HG03103 (cell line): Measurements from ENCODE around the gene CUBN.

ENCODE experiments used
- ATAC-seq: cut with Tn5 transposase; IDR thresholded peaks from one replicate; pipeline ENCODE4 v1.9.1; 2021; ENCODE audit warnings: low read depth; ENCODE audit not compliant: unreplicated experiment

The CUBN gene

DNA sequence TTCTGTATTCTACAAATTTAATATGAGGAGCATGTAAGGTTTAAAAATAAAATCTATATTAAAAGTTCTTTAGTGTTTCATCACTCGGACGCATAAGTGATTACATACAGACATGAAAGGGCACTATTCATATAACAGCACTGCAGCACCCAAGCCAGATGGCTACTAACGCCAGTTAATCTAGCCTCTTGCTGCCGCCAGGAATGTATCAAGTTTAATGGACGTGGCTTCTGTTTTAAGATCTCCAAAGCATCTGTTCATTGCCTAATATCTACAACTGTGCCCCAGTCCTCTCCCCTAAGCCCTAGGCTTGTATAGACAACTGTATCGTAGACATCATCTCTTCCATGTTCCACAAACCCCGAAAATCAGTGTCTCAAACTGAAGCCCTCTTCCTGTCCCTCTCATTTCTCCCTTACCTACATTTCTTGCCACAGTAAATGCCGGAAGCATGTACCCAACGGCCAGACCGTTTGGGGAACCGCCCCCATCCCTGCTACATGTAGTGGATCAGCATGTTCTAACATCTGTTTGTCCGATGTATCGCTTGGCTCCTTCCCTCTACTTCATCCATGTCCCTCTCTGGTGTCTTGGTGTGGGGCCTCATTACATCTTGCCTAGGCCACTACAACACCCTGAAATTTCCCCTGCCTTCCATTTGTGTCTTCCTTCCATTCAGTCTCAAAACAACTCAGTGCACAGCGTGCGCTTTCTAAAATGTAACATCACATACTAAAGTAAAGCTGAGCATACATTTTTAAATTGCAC lies 164.9 kb downstream of the CUBN start:
- no peak for ATAC-seq

DNA sequence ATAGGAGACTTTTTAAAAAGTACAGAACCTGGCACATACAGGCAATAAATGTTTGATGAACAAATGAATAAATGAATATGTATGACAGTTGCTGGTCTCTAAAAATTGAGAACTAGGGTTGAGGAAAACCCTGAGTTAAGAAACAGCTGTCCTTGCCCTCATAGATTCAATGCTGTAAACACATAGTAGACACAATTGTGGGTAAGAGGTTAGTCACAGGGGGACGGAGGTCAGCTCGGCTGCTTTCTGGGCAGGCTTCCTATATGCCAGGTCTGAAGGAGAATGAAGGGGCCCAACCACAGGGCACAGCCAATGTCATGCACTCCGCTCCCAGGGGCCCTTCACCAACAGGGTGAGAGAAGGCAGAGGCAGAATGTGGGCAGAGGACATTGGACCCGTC lies 169.1 kb downstream of the CUBN start:
- no peak for ATAC-seq

DNA sequence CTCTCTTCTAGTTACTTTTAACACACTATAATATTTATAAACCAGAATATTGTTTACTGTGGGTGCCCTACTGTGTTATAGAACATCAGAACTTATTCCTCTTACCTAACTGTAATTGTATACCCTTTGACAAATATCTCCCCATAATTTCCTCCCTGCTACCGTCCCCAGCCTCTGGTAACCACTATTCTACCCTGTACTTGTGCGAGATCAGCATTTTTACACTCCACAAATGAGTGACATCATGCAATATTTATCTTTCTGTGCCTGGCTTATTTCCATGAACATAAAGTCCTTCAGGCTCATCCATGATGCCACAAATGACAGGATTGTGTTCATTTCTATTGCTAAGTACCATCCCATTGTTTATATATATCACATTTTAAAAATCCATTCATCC lies 172.6 kb downstream of the CUBN start:
- ATAC-seq = no peak

DNA sequence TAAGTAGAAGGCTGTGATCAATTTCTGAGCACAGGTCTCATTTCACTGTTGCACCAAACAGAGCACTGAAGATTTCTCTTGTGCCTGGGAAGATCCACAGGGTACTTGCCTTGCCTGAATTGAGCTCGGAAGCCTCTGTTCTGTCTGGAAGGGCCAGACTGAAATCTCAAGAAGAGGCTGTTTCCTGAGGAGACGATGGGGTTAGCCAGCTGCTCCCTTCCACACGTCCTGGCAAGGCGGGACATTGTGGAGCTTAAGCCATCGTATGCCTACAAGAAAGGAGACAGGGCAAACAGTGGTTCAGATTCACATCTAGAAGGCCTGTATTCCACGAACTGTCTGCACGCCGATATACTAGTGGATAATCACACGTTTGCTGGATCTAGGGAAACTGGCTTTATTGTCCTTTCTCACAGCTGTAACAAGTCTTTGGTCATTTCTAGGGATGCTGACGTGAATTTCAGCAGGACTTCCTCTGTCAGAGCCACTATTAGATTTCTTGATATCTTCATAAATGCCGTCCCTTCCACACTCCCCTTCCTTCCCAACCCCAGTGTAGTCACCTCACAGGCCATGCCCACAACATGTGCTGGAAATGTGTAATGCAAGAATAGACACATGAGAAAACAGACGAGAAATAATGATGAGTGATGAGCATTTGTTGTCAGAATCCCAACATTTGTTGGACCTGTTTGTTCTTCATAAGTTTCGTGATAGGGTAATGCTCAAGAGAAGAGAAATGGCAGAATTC lies 175.2 kb downstream of the CUBN start:
- no peak for ATAC-seq

DNA sequence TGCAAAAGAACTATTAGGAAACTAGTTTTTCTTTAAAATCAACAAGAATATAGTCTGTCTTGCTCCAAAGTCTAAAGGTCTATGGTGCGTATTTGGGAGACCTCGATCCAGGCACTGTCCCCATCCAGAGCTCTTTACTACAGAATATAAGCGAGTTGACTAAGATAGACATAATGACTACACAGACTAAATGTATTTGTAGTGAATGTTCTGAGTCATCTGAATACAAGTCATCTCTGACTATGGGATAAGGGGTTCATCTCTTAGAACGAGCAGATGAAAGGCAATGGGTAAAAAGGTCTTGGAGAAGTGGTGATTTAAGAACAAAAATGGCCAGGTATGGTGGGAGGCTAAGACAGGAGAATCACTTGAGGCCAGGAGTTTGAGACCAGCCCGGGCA lies 176.3 kb downstream of the CUBN start:
- ATAC-seq = no peak

DNA sequence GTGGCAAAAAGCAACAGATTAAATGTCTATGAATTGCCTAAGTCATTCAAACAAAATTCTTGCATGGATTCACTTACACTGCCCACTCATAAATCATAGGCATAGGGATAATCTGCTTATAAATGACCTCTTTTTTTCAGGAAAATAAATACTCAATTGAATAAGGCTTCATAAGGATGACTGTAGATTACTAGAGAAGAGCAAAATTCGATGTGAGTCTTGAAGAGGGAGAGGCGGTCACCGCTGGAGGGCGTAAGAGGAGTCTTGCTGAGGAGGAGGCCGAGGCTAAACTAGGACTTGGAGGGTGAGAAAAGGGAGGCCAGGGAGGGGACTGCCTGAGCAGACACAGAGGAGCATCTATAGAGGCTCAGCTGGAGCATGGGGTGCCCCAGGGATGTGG lies 177.0 kb downstream of the CUBN start:
- no peak for ATAC-seq

DNA sequence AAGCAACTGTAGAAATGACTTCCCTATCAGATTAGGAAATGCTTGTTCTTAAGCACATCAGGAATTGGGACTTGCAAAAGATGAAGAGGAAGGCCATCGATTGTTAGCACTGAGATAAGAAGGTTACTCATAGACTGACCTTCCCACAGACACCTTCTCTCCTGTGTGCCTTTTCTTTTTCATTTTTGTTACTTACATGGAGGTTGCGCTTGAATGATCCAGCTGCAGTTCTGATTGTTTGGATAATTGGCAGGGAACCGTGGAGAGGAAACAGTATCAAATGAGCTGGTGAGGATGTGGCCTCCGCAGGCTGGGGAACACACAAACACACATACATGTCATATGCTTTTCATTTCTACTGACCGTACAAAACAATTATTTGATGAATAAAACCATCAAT lies 177.5 kb downstream of the CUBN start:
- ATAC-seq = no peak

DNA sequence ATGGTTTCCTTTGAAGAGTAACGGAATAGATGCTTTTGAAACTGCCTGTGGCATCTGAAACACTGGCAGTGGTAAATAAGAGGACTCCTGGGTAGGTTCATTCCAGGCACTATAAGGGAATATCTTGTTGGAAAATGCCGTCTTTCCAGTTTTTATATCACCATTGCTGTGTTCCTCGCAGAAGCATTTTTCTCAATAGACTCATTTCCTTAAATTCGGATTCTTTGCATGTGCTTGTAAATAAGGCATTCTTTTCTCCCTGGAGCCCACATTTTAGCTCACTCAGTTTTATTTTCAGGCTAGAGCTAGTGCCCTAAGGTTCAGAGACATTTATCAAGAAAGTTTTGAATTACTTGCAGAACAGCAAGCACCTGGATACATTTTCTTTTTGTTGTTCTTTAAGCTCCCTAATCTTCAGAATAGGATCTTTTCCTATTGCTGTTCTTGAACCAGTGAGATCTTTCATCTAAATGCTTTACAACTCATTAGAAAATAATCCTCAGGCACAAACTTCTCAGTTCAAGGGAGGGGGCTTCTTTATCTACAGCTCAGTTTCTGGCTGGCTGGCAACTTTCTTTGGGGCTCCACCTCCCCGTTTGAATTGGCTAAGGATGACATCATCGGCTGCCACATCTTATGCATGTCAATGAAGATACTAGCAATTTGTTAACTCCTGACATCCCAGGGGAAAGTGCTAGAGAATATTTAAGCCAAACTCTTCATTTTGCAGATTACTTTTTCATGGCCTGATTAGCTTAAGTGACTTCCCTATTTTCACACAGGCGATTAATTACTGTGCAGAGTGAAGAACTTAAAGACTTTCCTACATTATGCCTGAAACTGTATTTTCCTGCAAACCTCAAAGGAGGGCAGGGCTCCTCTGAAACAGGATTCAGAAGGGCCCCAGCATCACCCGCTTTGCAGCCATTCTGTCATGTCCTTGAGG lies 178.7 kb downstream of the CUBN start:
- no peak for ATAC-seq

DNA sequence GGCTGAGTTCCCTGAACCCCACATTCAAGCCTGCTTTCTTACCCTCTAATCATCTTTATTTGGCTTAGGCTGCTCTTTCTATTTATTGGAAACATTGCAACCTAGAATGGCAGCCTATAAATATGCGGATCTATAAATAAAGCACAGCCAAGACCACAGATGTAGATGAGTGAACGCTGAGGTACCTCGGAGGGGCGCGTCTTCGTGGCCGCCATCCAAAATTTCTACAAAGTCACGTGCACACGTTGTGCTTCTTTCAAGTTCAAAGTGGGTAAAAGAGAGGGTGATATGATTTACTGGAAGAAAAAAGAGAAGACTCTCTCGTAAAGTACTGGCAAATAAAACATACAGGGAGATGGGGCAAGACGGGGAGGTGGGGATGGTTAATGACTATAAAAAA lies 179.8 kb downstream of the CUBN start:
- ATAC-seq = no peak

DNA sequence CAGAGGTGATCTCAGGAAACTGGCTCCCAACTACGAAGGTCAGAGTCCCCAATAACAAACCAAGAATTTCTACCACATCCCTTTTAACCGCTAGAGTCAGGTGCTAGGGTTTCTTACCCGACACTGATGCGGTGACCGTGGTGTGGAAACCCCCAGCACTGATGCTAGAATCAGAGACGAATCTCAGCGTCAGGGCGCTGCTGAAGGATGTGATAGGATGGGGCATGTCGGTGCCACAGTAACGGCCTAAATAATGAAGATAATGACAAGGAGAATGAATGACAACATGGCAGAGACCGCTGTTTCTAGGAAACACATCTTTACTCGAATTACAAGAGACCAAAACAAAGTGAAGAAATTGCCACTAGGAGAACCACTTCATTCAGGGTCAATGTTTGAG lies 181.2 kb downstream of the CUBN start:
- ATAC-seq = no peak

DNA sequence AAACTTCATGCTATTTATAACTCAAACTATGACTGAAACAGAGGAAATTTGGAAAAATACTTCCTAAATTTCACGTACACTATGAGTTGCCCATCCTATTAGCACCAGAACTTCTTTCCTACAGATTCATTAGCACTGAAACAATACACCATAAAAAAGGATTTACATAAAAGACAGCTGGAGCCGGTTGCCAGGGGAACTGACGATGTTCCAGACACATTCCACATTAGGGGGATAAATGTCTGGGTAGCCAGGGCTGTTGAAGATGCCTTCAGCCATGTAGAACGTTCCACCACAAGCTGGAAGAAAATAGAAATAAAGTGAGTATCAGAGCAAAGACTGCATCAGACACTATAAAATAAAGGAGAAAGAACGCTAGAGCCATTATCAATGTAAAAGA lies 182.5 kb downstream of the CUBN start:
- ATAC-seq = no peak

DNA sequence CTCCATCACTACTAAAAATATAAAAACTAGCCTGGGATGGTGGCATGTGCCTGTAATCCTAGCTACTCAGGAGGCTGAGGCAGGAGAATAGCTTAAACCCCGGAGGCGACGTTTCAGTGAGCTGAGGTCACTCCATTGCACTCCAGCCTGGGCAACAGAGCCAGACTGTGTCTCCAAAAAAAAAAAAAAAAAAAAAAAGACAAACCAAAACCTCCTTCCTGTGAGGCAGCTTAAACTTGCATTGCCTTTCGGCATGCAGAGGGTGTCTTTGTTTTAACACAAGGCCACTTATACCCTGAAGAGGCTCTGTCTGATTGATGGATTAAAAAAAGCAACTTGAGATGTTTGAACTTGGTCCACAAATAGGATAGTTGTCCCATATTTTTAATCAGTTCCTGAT lies 184.0 kb downstream of the CUBN start:
- no peak for ATAC-seq

DNA sequence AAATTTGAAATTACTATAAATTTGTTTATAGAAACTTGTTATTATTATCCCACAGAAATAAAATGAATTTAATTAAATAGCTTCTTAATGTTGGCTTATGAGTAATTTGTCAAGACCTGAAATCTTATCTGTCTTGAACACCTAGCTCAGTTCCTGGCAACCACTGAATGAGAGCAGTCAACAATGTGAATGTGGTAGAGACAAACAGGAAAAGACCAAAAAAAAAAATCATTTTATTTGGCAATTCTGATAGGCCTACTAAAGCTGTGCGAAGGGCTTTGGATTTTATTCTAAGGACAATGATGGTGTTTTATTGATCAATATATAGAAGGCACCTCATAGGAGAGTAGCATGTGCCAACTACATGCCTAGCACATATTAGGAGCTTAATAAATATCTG lies 184.6 kb downstream of the CUBN start:
- no peak for ATAC-seq

DNA sequence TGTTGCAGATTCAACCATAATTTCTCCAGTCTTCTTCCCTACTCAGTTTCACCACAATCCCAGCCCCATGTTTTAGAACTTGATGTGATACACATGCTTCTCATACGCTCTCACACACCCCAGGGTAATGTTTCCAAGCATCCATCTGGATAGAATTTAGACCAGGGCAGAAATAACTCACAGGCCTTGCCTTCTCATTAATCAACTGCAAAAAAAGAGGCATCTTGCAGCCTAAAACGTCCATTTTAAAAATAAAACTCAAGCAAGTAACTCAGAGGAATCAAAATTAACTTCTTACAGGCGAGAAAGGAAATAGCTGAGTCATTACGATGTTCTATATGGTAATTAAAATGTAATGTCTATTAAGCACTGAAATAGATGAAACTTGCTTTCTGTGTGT lies 185.2 kb downstream of the CUBN start:
- no peak for ATAC-seq

DNA sequence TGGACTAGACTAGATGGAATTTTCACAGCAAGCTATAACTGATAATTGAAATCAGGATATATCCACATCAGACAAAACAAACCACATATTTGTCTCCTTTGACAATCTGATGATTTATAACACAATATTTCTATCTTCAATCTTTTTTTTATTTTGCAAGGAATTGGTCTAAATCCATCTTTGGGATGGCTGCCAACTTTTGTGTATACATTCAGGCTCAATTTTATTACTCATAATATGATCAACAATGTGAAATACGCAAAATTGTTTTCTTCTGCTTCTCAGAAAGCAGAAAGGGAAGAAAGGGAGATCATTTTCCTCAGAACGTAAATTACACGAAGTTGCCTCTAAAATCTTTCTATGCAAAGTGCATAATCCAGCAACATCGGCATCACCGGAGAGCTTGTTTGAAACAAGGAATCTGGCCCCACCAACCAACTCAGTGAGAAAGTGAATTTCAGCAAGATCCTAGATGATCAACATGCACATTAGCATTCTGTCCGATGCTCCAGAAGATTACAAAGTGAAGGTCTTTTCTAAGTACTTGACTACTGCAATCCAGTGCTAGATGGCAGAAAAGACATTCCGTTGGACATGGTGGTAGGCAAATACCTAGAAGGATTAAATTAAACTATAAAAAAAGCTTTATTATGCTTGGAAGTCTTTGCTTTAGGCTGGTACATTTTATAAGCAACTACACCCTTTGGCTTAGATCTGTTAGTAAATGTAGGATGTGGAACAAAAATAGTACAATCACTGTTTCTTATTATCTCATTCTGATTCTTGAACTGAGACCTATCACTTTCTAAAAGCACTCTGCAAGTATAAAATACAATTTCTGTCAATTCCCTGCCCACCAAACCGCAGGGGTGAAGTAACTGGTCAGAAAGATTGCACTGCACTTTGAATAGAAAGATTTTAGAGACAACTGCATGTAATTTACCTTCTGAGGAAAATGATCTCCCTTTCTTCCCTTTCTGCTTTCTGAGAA lies 186.0 kb downstream of the CUBN start:
- ATAC-seq = no peak

DNA sequence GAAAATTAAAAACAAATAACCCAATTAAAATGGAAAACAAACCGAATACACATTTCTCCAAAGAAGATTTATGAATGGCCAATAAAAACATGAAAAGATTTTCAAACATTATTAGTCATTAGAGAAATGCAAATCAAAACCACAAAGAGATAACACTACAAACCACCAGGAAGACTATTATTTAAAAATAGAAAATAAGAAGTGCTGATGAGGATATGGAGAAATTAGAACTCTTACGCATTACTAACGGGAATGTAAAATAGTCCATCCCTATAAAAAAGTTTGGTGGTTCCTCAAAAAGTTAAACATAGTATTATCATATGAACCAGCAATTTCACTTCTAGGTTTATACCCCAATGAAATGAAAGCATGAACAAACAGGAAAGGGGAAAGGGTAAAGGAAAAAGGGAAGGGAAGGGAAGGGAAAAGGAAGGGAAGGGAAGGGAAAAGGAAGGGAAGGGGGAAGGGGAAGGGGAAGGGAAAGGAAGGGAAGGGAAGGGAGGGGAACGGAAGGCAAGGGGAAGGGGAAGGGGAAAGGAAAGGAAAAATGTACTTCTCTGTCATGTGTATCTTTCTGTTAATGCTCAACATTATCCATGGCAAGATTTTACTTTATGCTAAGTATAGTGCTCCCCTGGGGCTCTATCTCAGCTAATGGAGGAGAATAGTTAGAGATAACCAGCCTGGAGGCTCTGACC lies 187.1 kb downstream of the CUBN start:
- ATAC-seq = no peak

DNA sequence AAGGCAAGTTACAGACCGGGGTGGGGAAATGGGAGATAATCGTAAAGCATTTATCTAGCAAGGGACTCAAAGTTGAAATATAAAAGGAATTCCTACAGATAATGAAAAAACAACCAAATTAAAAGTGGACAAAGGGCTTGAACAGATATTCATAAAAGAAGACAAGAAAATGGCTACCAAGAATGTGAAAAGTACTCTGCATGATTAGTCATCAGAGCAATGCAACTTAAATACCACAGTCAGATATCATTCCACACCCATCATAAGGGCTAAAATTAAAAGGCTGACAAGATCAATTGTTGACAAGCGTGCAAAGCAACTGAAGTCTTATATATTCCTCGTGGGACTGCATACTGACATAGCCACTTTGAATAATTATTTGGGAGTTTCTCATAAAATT lies 187.7 kb downstream of the CUBN start:
- ATAC-seq = no peak

DNA sequence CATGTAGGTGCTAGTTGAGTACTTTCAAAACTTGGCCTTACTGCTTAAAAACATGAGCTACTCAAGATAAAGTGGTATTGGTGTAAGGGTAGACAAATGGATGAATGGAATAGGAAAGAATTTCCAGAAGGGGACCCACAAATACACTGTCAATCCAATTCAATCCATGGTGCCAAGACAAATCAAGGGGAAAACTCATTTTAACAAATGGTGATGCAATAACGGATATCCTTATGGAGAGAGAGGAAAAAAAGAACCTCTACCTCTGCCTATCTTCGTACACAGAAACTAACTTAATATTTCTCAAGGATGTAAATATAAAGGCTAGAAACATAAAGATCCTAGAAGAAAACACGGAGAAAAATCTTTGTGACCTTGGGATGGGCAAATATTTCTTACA lies 188.5 kb downstream of the CUBN start:
- ATAC-seq = no peak

DNA sequence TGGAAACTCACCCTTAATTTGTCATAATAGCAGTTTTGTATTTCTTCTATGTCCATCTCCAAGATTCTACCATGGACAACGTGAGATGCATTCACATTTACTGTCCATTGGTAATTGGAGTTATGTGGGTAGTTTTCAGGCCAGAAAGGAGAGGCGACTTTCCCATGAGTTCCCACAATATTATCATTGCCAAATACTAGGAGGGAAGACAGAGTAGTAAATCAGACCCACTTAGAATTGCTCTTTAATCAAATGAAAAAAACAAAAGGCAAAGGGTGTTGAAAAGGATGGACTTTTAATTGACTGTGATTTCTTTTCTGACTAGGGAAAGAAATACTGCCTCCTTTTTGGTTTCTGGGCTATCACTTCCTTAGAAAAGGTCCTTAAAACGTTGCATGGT lies 190.7 kb downstream of the CUBN start:
- ATAC-seq = no peak
